Naive thymus-derived CD4-positive, alpha-beta T cell (primary cell): Measurements from ENCODE around the gene FEM1B. TPM values are rescaled to one million over a fixed set of nuclear protein-coding genes. Genes with fewer than 3 reads are reported as not detected.

ENCODE experiments used
- ATAC-seq: fragments of 150-1000 bp; cut with Tn5 transposase; 2 replicates; pipeline ENCODE4 v1.10.0; 2021; ENCODE audit warnings: mild to moderate bottlenecking, moderate library complexity
- CTCF ChIA-PET: fragments of 350-600 bp; sonication (Branson Sonifier 250); formaldehyde crosslinking; loops from one replicate; lab custom pipeline; 2021; ENCODE audit warnings: antibody characterized with exemption; lab: Charles Lee
- POLR2A ChIA-PET: fragments of 350-600 bp; sonication (Branson Sonifier 250); formaldehyde crosslinking; loops from one replicate; lab custom pipeline; 2021; ENCODE audit warnings: antibody characterized with exemption, inconsistent platforms; lab: Charles Lee
- DNase-seq, 9 donors: peaks; one replicate each; pipeline versions ENCODE4 v3.0.0 to v3.0.0-alpha.2; 2020 to 2022; ENCODE audit warnings: mixed read lengths in 1 of 9
- H3K27ac ChIP-seq: one replicate; pipeline ENCODE4 v1.7.0; 2013; ENCODE audit warnings: mild to moderate bottlenecking, low read depth, low read length, moderate library complexity
- H3K27me3 ChIP-seq, 2 donors: one replicate each; pipeline ENCODE4 v1.7.0; 2013; ENCODE audit warnings: low read length in 2 of 2, mild to moderate bottlenecking in 2 of 2, moderate library complexity in 2 of 2; ENCODE audit not compliant: control insufficient read depth in 2 of 2, insufficient read depth in 2 of 2
- H3K36me3 ChIP-seq, 3 experiments: 1 replicate in 2 of 3; 2 replicates in 1 of 3; pipeline ENCODE4 v1.7.0; 2013; ENCODE audit warnings: low read length in 3 of 3, mild to moderate bottlenecking in 3 of 3, moderate library complexity in 1 of 3; ENCODE audit not compliant: insufficient read depth in 3 of 3, control insufficient read depth in 2 of 3
- H3K4me1 ChIP-seq, 2 donors: one replicate each; pipeline ENCODE4 v1.7.0; 2013; ENCODE audit warnings: low read length in 2 of 2, mild to moderate bottlenecking in 2 of 2, moderate library complexity in 1 of 2; ENCODE audit not compliant: control insufficient read depth in 2 of 2, insufficient read depth in 2 of 2
- H3K4me3 ChIP-seq: 2 replicates; pipeline ENCODE4 v1.7.0; 2013; ENCODE audit warnings: mild to moderate bottlenecking, low read length
- H3K9me3 ChIP-seq, 3 experiments: 1 replicate in 2 of 3; 2 replicates in 1 of 3; pipeline ENCODE4 v1.7.0; 2013; ENCODE audit warnings: low read length in 3 of 3; ENCODE audit not compliant: control insufficient read depth in 2 of 3
- H3K27ac Mint-ChIP-seq, 9 donors: one replicate each; pipeline ENCODE4 v1.8.0; 2020 to 2022; ENCODE audit warnings: mixed read lengths in 9 of 9, mild to moderate bottlenecking in 8 of 9, moderate library complexity in 5 of 9, inconsistent platforms in 2 of 9
- H3K27me3 Mint-ChIP-seq, 5 donors: one replicate each; pipeline ENCODE4 v1.8.0; 2021 to 2022; ENCODE audit warnings: mixed read lengths in 5 of 5, mild to moderate bottlenecking in 1 of 5
- H3K36me3 Mint-ChIP-seq, 5 donors: one replicate each; pipeline ENCODE4 v1.8.0; 2020 to 2022; ENCODE audit warnings: mixed read lengths in 5 of 5, mild to moderate bottlenecking in 3 of 5, inconsistent platforms in 1 of 5
- H3K4me1 Mint-ChIP-seq, 7 donors: one replicate each; pipeline ENCODE4 v1.8.0; 2020 to 2022; ENCODE audit warnings: mixed read lengths in 7 of 7, mild to moderate bottlenecking in 3 of 7, inconsistent platforms in 1 of 7
- H3K4me3 Mint-ChIP-seq, 10 donors: one replicate each; pipeline ENCODE4 v1.8.0; 2020 to 2022; ENCODE audit warnings: mild to moderate bottlenecking in 10 of 10, mixed read lengths in 10 of 10, moderate library complexity in 6 of 10, inconsistent platforms in 2 of 10
- H3K9me3 Mint-ChIP-seq, 11 donors: one replicate each; pipeline ENCODE4 v1.8.0; 2020 to 2022; ENCODE audit warnings: mixed read lengths in 11 of 11, mild to moderate bottlenecking in 4 of 11, inconsistent platforms in 1 of 11, moderate library complexity in 1 of 11
- intact Hi-C, 2 donors: fragments of 100-400 bp; cut with micrococcal nuclease; formaldehyde crosslinking; loops; one replicate each; pipeline ENCODE4 v1.15.1; 2023
- polyA plus RNA-seq, 2 donors: library from polyadenylated mRNA; unstranded; fragments of 300-500 nt; fragmentation: Illumina TruSeq; gene quantifications; one replicate each; pipeline ENCODE4 v1.2.3, GENCODE V29; 2021
- total RNA-seq, 6 experiments: library from RNA in 5 of 6; stranded (reverse) in 5 of 6; gene quantifications; 1 replicate in 5 of 6; 2 replicates in 1 of 6; pipeline ENCODE4 v1.2.3 and lab custom pipeline; 2021 to 2026

FEM1B gene
- total RNA-seq, result 10 to 100 TPM; 56.5 to 73.2 (median 62.0) TPM
- polyA plus RNA-seq, result 10 to 100 TPM; 12.0 to 12.7 TPM
- total RNA-seq (lab: John Stamatoyannopoulos, UW), result 75.0 reads per million, percentile 79 among the genes with 10 or more reads in this experiment

DNA sequence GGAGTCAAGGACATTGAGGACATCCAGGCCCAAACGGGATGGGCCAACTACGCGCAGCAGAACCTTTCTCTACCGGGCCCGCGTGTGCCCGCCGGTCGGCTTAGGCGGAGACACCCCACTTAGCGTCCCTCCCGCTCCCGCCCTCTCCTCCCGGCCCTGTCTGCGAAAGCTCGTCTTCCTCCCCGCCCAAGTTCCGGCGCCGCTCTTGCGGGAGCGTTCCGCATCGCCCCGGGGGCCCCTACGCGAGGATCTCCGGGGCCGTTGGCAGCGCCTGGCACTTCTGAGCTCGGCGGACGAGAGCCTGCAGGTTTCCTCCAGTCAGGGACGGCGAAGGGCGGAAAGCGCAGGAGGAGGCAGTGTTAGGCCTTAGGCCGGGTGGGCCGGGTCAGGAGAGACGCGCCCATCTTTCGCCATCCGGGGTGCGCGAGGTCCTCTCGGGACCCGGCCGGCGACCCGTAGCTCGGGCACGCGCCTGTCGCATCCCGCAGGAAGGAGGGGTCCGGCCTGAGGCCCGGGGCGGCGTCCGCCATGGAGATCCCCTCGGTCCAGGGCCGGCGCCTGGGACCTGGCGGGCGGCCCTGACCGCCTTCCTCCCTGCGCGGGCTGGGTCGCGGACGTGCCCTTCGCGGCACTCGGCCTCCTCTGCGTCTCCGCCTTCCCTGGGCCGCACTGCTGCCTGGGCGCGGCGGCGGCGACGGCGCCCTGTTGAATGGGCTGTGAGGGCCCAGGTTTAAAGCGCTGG, at the start of gene FEM1B:
TSS of gene FEM1B (plus strand) at position 143 of the 742 bp plus-strand sequence. CDS start 673 bp downstream, outside the sequence.
- Histone ChIP-seq H3K27me3 (no peaks in the 10 kb centered on the region), H3K4me1 (peaks cover 33 to 38% of the 10 kb centered on the region in 2 donors), H3K4me3 (peak within 1 kb of the TSS; percentile 92), H3K36me3 (peaks cover 0 to 4% (median 0%) of the 10 kb centered on the region in 3 experiments), H3K27ac (peak within 1 kb of the TSS; percentile 90), H3K9me3 (no peaks in the 10 kb centered on the region)
- Mint-ChIP-seq H3K27me3 (no peaks in the 10 kb centered on the region), H3K36me3 (peaks cover 0 to 15% (median 10%) of the 10 kb centered on the region in 5 donors), H3K9me3 (peaks cover 0 to 4% (median 0%) of the 10 kb centered on the region in 11 donors), H3K4me1 (peaks cover 40 to 63% (median 56%) of the 10 kb centered on the region in 7 donors), H3K27ac (peak within 1 kb of the TSS; percentile 89 to 99 (median 98)), H3K4me3 (peak within 1 kb of the TSS; percentile 86 to 100 (median 96))
- ATAC-seq (peak; percentile 89), DNase-seq (peak; percentile 82 to 92 (median 88))
- CTCF ChIA-PET, result interaction anchor here (0.6 to 2.7 kb wide), 6 partner anchors 17 to 29 kb away, joined by 3 to 9 read pairs (median 4); no protein-coding TSS in a partner anchor
- POLR2A ChIA-PET, result interaction anchor here (0.8 to 4.9 kb wide), 23 partner anchors 11 to 1175 kb away, joined by 3 to 66 read pairs (median 6); partner anchors contain the start of genes CLN6, MAP2K5, PIAS1 and RNU6-1
- intact Hi-C loops, result loop anchor here (1.0 to 10.0 kb wide), 16 partner anchors 20 to 1820 kb away; partner anchors contain the start of genes CLN6 (in 2 of the 2), KIF23 (in 2 of the 2), MAP2K5 (in 2 of the 2) and RNU6-1 (in 2 of the 2)

DNA sequence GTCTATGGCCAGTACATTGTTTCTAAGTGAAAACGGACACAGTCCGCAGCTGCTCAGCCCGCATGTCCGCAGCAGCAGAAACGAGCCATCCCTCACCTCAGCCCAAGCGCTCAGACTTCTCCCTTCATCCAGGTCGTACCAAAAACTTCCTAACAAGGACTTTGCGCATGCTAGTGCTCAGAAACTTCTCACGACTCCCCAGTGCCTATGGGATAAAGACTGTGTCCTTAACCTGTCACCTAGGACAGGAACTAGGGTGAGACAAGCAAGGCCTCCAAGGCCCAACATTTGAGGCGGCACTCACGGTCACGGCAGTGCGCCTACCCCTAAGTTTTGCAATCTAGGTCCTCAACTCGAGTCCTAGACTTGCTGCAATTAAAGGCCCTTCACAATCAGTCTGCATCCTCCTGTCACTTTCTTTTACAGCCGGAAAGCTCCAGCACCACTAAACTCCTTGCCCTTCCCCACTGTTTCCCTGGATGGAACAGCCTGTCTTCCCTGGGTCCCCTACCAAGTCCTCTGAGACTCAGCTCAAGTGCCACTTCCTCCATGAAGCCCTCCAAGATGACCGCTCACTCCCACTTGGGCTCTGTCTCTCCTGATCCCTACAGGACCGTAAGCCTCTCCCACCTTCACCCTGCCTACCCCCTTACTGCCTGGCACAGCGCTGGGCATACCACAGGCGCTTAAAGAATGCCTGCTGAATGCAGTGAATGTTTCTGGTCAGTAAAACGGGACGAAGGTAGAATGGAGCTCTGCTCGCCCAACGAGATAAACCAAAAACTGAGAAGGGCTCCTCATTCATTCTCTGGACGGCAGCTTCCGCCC, 49.2 kb upstream of the FEM1B start:
- H3K4me1 Mint-ChIP-seq, result peaks cover 31 to 45% (median 40%) of the 10 kb centered on the region in 7 donors
- Histone ChIP-seq H3K36me3 (no peaks in the 10 kb centered on the region), H3K9me3 (no peaks in the 10 kb centered on the region), H3K4me3 (peak overlapping the region; percentile 93), H3K4me1 (peaks cover 0 to 17% of the 10 kb centered on the region in 2 donors), H3K27ac (peak overlapping the region; percentile 79), H3K27me3 (no peaks in the 10 kb centered on the region)
- peaks cover 0 to 12% (median 0%) of the 10 kb centered on the region in 5 donors for H3K36me3 Mint-ChIP-seq
- POLR2A ChIA-PET, result interaction anchor here (0.9 to 2.3 kb wide), 6 partner anchors 13 to 174 kb away, joined by 3 to 16 read pairs (median 4); partner anchors contain the start of genes FEM1B and PIAS1
- peak overlapping the region in 8 of 9 donors; percentile 1 to 89 (median 58) for H3K27ac Mint-ChIP-seq
- intact Hi-C loops, result loop anchor here in 1 of 2 donors (10.0 kb wide), 1 partner anchor 936 kb away; the partner anchor contains the start of gene GLCE
- H3K9me3 Mint-ChIP-seq, result no peaks in the 10 kb centered on the region
- no peak for DNase-seq
- peak overlapping the region; percentile 75 to 92 (median 86) for H3K4me3 Mint-ChIP-seq
- no peak for ATAC-seq
- peaks cover 0 to 3% (median 0%) of the 10 kb centered on the region in 5 donors for H3K27me3 Mint-ChIP-seq
- CTCF ChIA-PET, result no interaction called here

- no peaks in the 10 kb centered on the region for H3K36me3 ChIP-seq
- peak overlapping the region; percentile 93 for H3K4me3 ChIP-seq
- peak overlapping the region; percentile 75 to 92 (median 86) for H3K4me3 Mint-ChIP-seq
- H3K36me3 Mint-ChIP-seq, result peaks cover 0 to 12% (median 0%) of the 10 kb centered on the region in 5 donors
- ATAC-seq (no peak), DNase-seq (no peak)
- H3K9me3 ChIP-seq, result no peaks in the 10 kb centered on the region
- peaks cover 0 to 17% of the 10 kb centered on the region in 2 donors for H3K4me1 ChIP-seq
- H3K4me1 Mint-ChIP-seq, result peaks cover 31 to 45% (median 40%) of the 10 kb centered on the region in 7 donors
- H3K27ac ChIP-seq, result peak overlapping the region; percentile 79
- POLR2A ChIA-PET, result interaction anchor here (0.9 to 2.3 kb wide), 5 partner anchors 12 to 175 kb away, joined by 3 to 16 read pairs (median 5); partner anchors contain the start of genes FEM1B and PIAS1
- intact Hi-C loops, result loop anchor here (1.0 to 10.0 kb wide), 6 partner anchors 28 to 936 kb away; partner anchors contain the start of genes FEM1B (in 2 of the 2), PIAS1 (in 2 of the 2), GLCE (in 1 of the 2) and RNU6-1 (in 1 of the 2)
- H3K27me3 ChIP-seq, result no peaks in the 10 kb centered on the region
- CTCF ChIA-PET, result no interaction called here
- peaks cover 0 to 3% (median 0%) of the 10 kb centered on the region in 5 donors for H3K27me3 Mint-ChIP-seq
- peak overlapping the region in 8 of 9 donors; percentile 1 to 89 (median 58) for H3K27ac Mint-ChIP-seq
- no peaks in the 10 kb centered on the region for H3K9me3 Mint-ChIP-seq
Measured at GRCh38 chr15:68228971-68229385, 48.6 kb upstream of the FEM1B start.

GRCh38 chr15:68229386-68230156, 48.0 kb upstream of the FEM1B start, which contains the start of gene CLN6:
Gene CLN6, minus strand, starts transcription at chr15:68229728. Its CDS starts 144 bp downstream, at chr15:68229584.
- intact Hi-C loops, result loop anchor here (1.0 to 10.0 kb wide), 7 partner anchors 28 to 935 kb away; partner anchors contain the start of genes FEM1B (in 2 of the 2), PIAS1 (in 2 of the 2), GLCE (in 1 of the 2) and RNU6-1 (in 1 of the 2)
- no peaks in the 10 kb centered on the region for H3K9me3 ChIP-seq
- peaks cover 0 to 11% (median 0%) of the 10 kb centered on the region in 5 donors for H3K36me3 Mint-ChIP-seq
- H3K27ac Mint-ChIP-seq, result peak within 1 kb of the TSS; percentile 69 to 97 (median 88)
- H3K4me1 Mint-ChIP-seq, result peaks cover 30 to 44% (median 38%) of the 10 kb centered on the region in 7 donors
- peak within 1 kb of the TSS; percentile 79 for H3K27ac ChIP-seq
- peaks cover 0 to 17% of the 10 kb centered on the region in 2 donors for H3K4me1 ChIP-seq
- no peaks in the 10 kb centered on the region for H3K36me3 ChIP-seq
- ATAC-seq, result peak; percentile 94
- no peaks in the 10 kb centered on the region for H3K27me3 ChIP-seq
- DNase-seq, result peak; percentile 68 to 88 (median 81)
- ChIA-PET POLR2A (interaction anchor here (0.9 to 2.3 kb wide), 5 partner anchors 12 to 175 kb away, joined by 3 to 16 read pairs (median 5); partner anchors contain the start of genes FEM1B and PIAS1), CTCF (interaction anchor here (0.5 to 1.0 kb wide), 2 partner anchors 330 to 368 kb away, joined by 3 to 4 read pairs; no protein-coding TSS in a partner anchor)
- no peaks in the 10 kb centered on the region for H3K9me3 Mint-ChIP-seq
- peaks cover 0 to 3% (median 0%) of the 10 kb centered on the region in 5 donors for H3K27me3 Mint-ChIP-seq
- H3K4me3 ChIP-seq, result peak within 1 kb of the TSS; percentile 93
- peak within 1 kb of the TSS; percentile 86 to 98 (median 92) for H3K4me3 Mint-ChIP-seq
